ENCODE measurements around the gene SUN2.

GRCh38 chr22:38756711-38757463, 1.1 kb upstream of the SUN2 start:
- no peak for TF ChIP-seq POLR2A (IDR thresholded peaks at IDR 0.05; ENCODE audit: low read depth, low read length)
- no peak for TF ChIP-seq POU2F2 (IDR thresholded peaks at IDR 0.05; ENCODE audit: low read depth, low read length)
- no peak for TF ChIP-seq TAF1 (IDR thresholded peaks at IDR 0.05; ENCODE audit: low read depth, low read length)
- TF ChIP-seq SPI1 (IDR thresholded peaks at IDR 0.05; ENCODE audit: low read depth, low read length), result peak; percentile 23; the same call in 1 of the 2 replicates
- TF ChIP-seq POLR2AphosphoS5 (IDR thresholded peaks at IDR 0.05; ENCODE audit: low read depth, low read length), result no peak
- TF ChIP-seq PAX5 (IDR thresholded peaks at IDR 0.05; ENCODE audit: insufficient read depth, low read length, severe bottlenecking), result no peak

Data from GM12891 (cell line).